BJ (cell line): ENCODE results near the gene TTYH2. TPM values are rescaled to one million over a fixed set of nuclear protein-coding genes. Genes with fewer than 3 reads are reported as not detected.
A peak's percentile ranks its signal among the peaks of the same experiment; 100 is the strongest.

Experiments used
- CTCF ChIA-PET: fragments of 350-600 bp; formaldehyde crosslinking; extraction: SDS; loops from one replicate; lab custom pipeline; 2021; ENCODE audit warnings: antibody characterized with exemption, inconsistent platforms; lab: Yijun Ruan, JAX
- POLR2A ChIA-PET: fragments of 300-600 bp; sonication (Branson Sonifier 250); formaldehyde crosslinking; extraction: SDS; loops from one replicate; lab custom pipeline; 2021; ENCODE audit warnings: antibody characterized with exemption; lab: Charles Lee
- DNase-seq: peaks from one replicate; pipeline ENCODE4 v3.0.0-alpha.2; 2011; ENCODE audit warnings: low read depth
- H3K27me3 ChIP-seq: 2 replicates; pipeline ENCODE4 v1.6.0; 2011; ENCODE audit warnings: low read length; ENCODE audit not compliant: control insufficient read depth, insufficient read depth
- H3K36me3 ChIP-seq: 2 replicates; pipeline ENCODE4 v1.5.1; 2011; ENCODE audit warnings: low read length; ENCODE audit not compliant: control insufficient read depth, insufficient read depth
- H3K4me3 ChIP-seq: 2 replicates; pipeline ENCODE4 v1.5.1; 2011; ENCODE audit warnings: low read depth, mild to moderate bottlenecking, control low read depth, low read length
- polyA plus RNA-seq: library from polyadenylated mRNA; depleted of rRNA; stranded (reverse); fragments of >200 nt; gene quantifications from 2 replicates; pipeline ENCODE4 v1.2.3, GENCODE V29; 2011
- TF ChIP-seq, protein P1 (sequence below): IDR thresholded peaks from 2 replicates; pipeline ENCODE4 v1.5.1; 2011; ENCODE audit warnings: low read depth, mild to moderate bottlenecking, control low read depth, inconsistent platforms, low read length, moderate library complexity; ENCODE audit not compliant: insufficient read depth

Gene TTYH2
- polyA plus RNA-seq, 1 experiment = 2.7 TPM

DNA sequence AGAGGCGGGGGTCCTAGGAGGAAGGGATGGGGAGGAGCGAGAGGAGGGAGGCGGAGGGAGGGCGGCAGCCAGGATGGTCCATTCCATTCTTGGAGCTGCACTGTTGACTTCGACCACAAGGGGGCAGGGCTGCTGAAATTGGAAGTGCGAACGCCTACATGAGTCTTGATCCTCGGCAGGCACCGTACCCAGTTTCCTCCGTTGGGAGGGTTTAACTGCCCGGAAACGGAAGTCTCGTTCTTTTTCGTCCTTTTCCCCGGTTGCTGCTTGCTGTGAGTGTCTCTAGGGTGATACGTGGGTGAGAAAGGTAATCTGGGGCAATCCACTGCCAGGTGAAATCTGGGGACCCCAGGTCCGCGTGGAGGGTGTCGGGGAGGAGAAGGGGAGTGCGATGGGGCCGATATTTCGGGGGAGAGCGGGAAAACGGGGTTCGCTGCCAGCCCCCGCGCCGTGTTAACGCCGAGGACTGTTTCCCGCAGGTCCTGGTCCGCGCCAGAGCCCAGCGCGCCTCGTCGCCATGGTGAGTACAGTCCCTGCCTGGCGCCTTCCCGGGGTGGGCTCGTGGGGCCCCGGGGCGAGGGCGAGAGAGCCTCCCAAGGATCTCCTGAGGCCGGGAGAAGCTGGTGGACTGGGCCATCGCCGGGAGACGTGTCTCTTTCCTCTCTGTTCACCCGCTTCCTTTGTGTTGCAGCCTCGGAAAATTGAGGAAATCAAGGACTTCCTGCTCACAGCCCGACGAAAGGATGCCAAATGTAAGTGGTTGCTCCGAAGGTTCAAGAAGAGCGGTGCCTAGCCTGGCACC, 9.7 kb upstream of the TTYH2 start, which contains the start of gene RPL38:
RPL38 (plus strand) TSS at position 240 of the 802 bp plus-strand sequence; CDS start at position 518, 278 bp downstream.
- ChIA-PET POLR2A (interaction anchor here (0.7 kb wide), 1 partner anchor 9 kb away, joined by 3 read pairs; the partner anchor contains the start of gene TTYH2), CTCF (interaction anchor here (0.6 to 5.7 kb wide), 5 partner anchors 10 to 309 kb away, joined by 3 to 75 read pairs (median 5); partner anchors contain the start of gene TTYH2)
- peaks cover 10% of the 10 kb centered on the region for H3K27me3 ChIP-seq
- H3K4me3 ChIP-seq = peak within 1 kb of the TSS; percentile 89
- DNase-seq = peak; percentile 82
- TF ChIP-seq, protein P1, sequence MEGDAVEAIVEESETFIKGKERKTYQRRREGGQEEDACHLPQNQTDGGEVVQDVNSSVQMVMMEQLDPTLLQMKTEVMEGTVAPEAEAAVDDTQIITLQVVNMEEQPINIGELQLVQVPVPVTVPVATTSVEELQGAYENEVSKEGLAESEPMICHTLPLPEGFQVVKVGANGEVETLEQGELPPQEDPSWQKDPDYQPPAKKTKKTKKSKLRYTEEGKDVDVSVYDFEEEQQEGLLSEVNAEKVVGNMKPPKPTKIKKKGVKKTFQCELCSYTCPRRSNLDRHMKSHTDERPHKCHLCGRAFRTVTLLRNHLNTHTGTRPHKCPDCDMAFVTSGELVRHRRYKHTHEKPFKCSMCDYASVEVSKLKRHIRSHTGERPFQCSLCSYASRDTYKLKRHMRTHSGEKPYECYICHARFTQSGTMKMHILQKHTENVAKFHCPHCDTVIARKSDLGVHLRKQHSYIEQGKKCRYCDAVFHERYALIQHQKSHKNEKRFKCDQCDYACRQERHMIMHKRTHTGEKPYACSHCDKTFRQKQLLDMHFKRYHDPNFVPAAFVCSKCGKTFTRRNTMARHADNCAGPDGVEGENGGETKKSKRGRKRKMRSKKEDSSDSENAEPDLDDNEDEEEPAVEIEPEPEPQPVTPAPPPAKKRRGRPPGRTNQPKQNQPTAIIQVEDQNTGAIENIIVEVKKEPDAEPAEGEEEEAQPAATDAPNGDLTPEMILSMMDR = peak; percentile 99
- peaks cover 7% of the 10 kb centered on the region for H3K36me3 ChIP-seq

DNA sequence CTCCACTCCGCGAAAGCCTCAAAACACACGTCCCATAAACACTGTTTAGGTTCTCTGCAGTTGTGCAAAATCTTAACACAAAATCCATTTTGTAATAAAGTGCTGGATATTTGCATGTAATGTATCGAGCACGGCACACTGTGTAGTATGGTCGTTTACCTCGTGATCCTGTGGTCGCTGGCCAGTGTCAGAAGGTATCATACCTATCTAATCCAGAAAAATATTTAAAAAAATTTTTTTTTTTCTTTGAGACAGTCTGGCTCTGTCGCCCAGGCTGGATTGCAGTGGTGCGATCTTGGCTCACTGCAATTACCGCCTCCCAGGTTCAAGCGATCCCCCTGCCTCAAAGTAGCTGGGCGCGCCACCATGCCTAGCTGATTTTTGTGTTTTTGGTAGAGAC, 8.9 kb upstream of the TTYH2 start:
- H3K27me3 ChIP-seq = peaks cover 10% of the 10 kb centered on the region
- TF ChIP-seq, protein P1 = no peak
- no peak for DNase-seq
- H3K36me3 ChIP-seq = peaks cover 9% of the 10 kb centered on the region
- H3K4me3 ChIP-seq = peak overlapping the region; percentile 89
- POLR2A ChIA-PET = interaction anchor here (0.7 kb wide), 1 partner anchor 9 kb away, joined by 3 read pairs; the partner anchor contains the start of gene TTYH2
- CTCF ChIA-PET = interaction anchor here (1.4 to 5.7 kb wide), 3 partner anchors 9 to 250 kb away, joined by 3 to 75 read pairs (median 21); partner anchors contain the start of gene TTYH2

DNA sequence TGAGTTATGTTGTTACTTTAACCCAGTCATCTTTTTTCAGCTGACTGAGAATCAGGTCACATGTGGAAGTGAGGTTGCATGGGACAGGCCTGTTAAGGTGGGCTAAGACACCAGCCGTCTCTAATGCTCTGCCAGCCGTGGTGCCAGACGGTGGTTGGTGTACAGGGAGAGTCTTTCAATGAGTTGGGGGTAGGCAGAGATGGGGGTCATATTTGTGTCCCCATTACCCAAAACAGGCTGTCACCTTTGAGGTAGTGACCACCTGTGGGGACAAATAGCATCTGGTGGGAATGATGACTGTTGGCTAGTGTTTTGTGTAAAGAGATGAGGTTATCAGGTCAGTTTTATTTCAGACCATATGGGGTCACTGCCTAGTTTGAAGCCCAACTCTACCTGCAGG, 8.1 kb upstream of the TTYH2 start:
- ChIA-PET CTCF (interaction anchor here (3.2 kb wide), 1 partner anchor 9 kb away, joined by 21 read pairs; the partner anchor contains the start of gene TTYH2), POLR2A (no interaction called here)
- DNase-seq = no peak
- TF ChIP-seq, protein P1 = no peak
- Histone ChIP-seq H3K27me3 (peaks cover 10% of the 10 kb centered on the region), H3K4me3 (no peak overlapping the region), H3K36me3 (peaks cover 13% of the 10 kb centered on the region)

DNA sequence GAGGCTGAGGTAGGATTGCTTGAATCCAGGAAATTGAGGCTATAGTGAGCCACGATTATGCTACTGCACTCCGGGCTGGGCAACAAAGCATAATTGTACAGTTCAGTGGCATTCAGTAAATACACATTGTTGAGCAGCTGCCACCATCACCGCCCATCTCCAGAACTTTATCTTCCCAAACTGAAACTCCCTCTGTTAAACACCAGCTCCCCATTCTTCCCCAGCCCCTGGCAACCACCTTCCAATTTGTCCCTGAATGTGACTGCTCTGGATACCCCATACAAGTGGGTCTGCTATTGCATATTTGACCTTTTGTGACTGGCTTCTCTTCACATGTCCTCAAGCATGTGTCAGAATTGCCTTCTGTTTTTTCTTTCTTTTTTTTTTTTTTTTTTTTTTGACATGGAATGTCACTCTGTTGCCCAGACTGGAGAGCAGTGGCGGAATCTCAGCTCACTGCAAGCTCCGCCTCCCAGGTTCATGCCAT, 7.0 kb upstream of the TTYH2 start:
- H3K27me3 ChIP-seq = peaks cover 6% of the 10 kb centered on the region
- no peak for DNase-seq
- H3K4me3 ChIP-seq = no peak overlapping the region
- TF ChIP-seq, protein P1 = no peak
- peaks cover 13% of the 10 kb centered on the region for H3K36me3 ChIP-seq
- POLR2A ChIA-PET = interaction anchor here (0.6 kb wide), 1 partner anchor 16 kb away, joined by 3 read pairs; no protein-coding TSS in a partner anchor
- CTCF ChIA-PET = no interaction called here
